GM12875 (cell line): ENCODE measurements around the gene CSGALNACT2.

Experiments
- H3K4me3 ChIP-seq: one replicate; pipeline ENCODE4 v1.5.1; 2011; ENCODE audit warnings: low read depth, low read length, control low read depth
- TF ChIP-seq, protein P1 (sequence below): IDR thresholded peaks from 2 replicates; pipeline ENCODE4 v1.5.1; 2011; ENCODE audit warnings: low read depth, mild to moderate bottlenecking, control low read depth, inconsistent platforms, low read length, moderate library complexity, borderline replicate concordance; ENCODE audit not compliant: insufficient read depth

Gene CSGALNACT2

DNA sequence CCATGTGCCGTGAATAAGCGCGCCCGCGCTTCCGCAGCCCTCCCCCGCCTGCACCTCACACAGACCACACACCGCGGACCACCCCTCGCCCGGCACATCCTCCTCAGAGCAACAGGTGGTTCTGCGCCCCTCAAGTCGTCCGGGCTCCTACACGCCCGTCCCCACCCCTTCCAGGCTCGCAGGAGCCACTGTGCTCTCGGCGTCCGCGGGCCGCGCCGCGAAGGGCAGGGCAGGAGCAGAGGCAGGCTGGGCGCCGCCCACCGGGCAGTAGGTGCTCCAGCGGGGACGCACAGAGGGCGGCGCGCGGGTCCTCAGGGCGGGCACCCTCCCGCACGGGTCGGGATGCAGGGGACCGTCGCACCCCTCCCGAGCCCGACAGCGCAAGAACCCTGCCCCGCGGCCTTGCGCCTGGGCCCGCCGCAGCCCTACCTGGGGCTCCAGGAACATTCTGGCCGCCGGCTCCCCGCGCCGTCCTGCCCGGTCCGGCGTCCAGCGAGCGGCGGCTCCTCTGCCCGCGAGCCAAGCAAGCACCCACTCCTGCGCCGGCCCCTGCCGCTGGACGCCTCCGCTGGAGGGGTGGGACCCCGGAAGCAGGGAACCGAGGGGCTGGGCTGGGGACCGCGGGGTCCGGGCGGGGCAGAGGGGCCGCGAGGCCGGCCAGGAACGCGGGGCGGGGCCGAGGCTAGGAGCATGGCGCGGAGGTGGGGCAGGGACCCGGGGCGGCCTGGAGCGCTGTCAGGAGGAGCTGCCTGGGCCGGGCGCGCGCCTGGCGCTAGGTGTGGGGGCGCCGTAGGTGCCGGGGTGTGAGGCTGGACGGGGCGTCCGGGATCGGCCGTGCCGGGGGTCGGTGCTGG is 91.2 kb downstream of the CSGALNACT2 start:
- H3K4me3 ChIP-seq, result no peak overlapping the region
- TF ChIP-seq, protein P1, sequence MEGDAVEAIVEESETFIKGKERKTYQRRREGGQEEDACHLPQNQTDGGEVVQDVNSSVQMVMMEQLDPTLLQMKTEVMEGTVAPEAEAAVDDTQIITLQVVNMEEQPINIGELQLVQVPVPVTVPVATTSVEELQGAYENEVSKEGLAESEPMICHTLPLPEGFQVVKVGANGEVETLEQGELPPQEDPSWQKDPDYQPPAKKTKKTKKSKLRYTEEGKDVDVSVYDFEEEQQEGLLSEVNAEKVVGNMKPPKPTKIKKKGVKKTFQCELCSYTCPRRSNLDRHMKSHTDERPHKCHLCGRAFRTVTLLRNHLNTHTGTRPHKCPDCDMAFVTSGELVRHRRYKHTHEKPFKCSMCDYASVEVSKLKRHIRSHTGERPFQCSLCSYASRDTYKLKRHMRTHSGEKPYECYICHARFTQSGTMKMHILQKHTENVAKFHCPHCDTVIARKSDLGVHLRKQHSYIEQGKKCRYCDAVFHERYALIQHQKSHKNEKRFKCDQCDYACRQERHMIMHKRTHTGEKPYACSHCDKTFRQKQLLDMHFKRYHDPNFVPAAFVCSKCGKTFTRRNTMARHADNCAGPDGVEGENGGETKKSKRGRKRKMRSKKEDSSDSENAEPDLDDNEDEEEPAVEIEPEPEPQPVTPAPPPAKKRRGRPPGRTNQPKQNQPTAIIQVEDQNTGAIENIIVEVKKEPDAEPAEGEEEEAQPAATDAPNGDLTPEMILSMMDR, result no peak

DNA sequence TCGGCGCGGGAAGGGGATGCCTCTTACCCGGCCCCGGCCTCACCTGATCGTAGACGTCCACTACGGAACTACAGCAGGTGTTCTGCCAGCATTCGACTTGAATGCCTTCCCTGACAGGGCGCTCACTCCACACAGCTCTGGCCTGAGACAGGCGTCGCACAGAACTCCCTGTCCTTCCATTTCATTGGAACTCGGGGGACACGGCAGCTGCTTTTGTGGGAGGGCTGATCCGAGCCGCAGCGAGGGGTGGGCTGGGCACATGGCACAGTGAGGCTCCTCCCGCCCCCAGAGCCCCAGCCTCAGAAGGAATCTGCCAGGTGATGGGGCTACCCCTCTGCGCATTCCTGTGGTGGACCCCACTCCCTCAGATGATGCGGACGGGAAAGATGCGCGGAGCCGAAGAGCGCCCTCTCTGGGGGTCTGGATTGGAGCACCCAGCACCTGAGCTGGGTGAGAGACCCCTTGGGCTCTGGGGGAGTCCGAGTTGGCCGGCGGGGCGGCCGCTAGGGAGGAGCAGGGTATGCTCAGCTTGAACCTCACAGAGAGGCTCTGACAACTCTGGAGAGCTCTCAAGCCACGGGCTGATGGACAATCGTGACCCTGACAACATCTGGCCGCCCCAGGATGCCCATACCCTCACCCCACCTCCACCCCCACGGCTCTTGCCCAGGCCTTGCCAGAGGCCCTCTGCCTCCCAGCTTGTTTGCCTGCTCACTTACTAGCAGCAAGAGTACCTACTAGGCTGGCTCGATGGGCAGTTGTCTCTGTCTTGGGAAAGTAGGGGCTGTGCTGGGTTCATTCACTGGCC is 92.1 kb downstream of the CSGALNACT2 start:
- H3K4me3 ChIP-seq, result no peak overlapping the region
- TF ChIP-seq, protein P1, result no peak

DNA sequence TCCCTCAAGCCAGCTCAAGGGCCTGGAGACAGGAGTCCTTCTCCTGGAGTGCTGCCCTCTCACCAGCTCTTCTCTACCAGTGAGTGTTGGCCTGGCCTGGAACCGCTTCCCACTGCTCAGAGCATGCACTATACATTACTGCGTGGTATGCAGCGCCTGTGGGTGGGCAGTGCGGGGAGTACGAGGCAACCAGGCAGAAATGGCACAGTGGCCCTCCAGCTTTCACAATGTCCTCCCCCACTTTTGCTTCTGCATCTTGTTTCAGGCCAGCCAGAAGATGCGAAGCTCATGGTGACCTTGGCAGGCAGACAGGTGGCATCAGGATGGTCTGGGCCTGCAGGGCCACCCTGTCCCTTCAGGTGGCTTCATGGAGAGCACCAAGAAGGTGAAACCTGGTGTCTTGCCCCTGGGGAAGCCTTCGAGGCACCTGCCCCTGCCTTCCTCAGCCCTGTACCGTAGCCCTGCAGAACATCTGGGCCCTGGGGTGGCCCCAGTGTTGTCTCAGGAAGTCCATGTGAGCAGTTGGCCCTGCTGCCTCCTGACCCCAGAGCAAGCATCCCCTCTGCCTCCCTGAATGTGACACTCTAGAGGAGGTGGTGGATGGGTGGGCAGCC is 92.8 kb downstream of the CSGALNACT2 start:
- H3K4me3 ChIP-seq, result no peak overlapping the region
- TF ChIP-seq, protein P1, result no peak

DNA sequence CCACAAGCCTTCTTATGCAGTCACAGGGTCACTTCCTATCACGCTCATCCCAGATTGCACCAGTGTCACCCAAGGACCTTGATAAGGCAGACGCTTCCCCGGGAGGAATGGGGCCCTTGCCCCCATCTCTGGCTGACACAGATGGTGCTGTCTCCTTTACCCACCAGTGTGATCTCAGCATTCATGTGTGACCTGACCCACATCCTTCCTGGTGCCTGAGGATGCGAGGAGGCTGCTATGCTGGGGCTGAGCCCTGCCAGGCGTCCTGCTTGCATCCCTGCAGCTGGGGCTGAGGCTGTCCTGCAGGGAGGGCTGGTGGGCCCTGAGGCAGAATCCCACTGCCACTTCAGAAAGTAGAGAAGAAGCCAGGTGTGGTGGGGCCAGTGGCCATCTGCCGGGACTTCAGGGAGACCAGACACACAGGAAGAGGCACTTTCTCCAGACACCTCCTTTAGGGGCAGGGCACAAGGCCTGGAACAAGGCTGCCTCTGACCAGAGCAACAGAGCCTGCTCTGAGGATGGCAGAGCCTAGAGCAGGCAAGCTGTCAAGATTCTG is 93.4 kb downstream of the CSGALNACT2 start:
- H3K4me3 ChIP-seq, result no peak overlapping the region
- TF ChIP-seq, protein P1, result no peak

DNA sequence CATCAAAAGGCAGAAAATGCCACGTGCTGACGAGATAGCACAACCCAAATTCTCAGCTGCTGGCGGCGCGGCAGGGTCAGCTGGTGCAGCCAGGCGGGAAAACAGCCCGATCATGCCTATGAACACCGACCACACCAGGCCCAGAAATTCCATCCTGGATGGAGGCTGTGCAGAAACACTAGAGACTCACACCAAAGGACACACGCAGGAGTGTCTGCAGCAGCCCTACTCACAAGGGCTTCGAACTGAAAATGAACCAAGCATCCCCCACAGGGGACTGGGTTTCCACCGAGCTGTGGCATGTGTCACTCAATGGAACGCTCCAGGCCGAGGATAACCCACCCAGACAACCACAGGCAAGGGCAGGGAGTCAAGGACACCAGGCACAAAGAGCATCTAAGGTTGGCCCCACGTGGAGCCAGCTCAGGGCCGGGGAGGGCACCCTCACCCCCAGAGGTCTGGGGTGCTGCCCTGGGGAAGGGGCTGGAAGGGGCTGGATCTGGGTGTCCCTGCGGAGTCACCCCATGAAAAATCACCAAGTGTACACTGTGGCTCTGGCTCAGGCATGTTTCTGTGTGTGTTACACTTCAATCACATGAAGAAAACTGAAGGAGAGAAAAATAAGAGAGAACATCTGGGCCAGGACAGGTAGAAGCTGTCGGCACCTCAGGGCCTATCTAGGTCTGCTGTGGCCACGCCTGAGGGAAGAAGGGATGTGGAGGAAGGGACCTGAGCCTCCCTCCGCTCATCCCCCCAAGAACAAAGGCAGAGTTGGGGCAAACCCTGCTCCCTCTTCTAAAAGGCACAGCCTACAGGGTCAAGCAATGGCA is 95.6 kb downstream of the CSGALNACT2 start:
- no peak overlapping the region for H3K4me3 ChIP-seq
- TF ChIP-seq, protein P1, result no peak

DNA sequence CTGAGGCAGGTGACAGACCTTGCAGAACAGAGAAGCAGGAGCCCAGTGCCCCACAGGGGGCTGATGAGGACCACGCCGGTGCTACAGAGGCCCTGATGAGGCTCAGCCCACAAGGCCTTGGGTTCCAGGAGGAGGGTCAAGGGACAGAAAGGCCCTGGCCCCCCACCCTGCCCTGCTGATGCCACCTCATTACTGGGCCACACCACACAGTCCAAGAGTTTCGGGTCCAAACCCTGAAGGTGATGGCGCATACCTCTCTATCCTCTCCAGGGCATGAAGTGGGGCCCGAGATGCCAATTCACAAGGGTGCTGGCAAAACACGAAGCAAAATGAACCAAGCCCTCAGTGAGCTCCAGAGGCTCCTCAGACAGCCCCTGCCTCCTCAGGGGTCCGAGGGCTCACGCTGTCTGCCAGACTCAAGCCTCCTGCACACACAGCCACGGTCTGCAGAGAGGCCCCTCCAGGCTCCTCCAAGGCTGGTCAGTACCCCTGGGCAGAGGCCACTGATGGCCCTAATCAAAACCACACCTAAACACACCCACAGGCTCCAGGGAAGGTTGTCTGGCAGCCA is 96.3 kb downstream of the CSGALNACT2 start:
- TF ChIP-seq, protein P1, result no peak

More for the DNA sequence above, 96.3 kb downstream of the CSGALNACT2 start:
- no peak overlapping the region for H3K4me3 ChIP-seq
